Calu3 (cell line): Measurements from ENCODE around the gene OR1N1. TPM values are rescaled to one million over a fixed set of nuclear protein-coding genes. Genes with fewer than 3 reads are reported as not detected.

ENCODE experiments used
- BruUV-seq: library from RNA; stranded (reverse); fragments of 400-500 nt; replicated peaks from 2 replicates; lab custom pipeline; 2021; lab: Mats Ljungman, UMichigan
- CTCF ChIA-PET: fragments of 300-600 bp; sonication (Branson Sonifier 250); formaldehyde crosslinking; loops from one replicate; lab custom pipeline; 2022; ENCODE audit warnings: antibody characterized with exemption; lab: Charles Lee
- DNase-seq: peaks from one replicate; pipeline ENCODE4 v3.0.0; 2022
- H3K27ac Mint-ChIP-seq: one replicate; pipeline ENCODE4 v1.8.0; 2022; ENCODE audit warnings: mixed read lengths; ENCODE audit not compliant: unreplicated experiment
- H3K27me3 Mint-ChIP-seq: one replicate; pipeline ENCODE4 v1.8.0; 2022; ENCODE audit warnings: mixed read lengths; ENCODE audit not compliant: unreplicated experiment
- H3K36me3 Mint-ChIP-seq: one replicate; pipeline ENCODE4 v1.8.0; 2022; ENCODE audit warnings: mild to moderate bottlenecking, moderate library complexity, mixed read lengths; ENCODE audit not compliant: insufficient read depth, unreplicated experiment
- H3K4me1 Mint-ChIP-seq: one replicate; pipeline ENCODE4 v1.8.0; 2022; ENCODE audit warnings: mild to moderate bottlenecking, low read depth, mixed read lengths; ENCODE audit not compliant: unreplicated experiment
- H3K4me3 Mint-ChIP-seq: one replicate; pipeline ENCODE4 v1.8.0; 2022; ENCODE audit warnings: mild to moderate bottlenecking, low read depth, moderate library complexity, mixed read lengths; ENCODE audit not compliant: unreplicated experiment
- H3K9me3 Mint-ChIP-seq: one replicate; pipeline ENCODE4 v1.8.0; 2022; ENCODE audit warnings: low read depth, mixed read lengths; ENCODE audit not compliant: unreplicated experiment
- intact Hi-C: fragments of 100-400 bp; cut with micrococcal nuclease; formaldehyde crosslinking; loops from one replicate; pipeline ENCODE4 v1.10.0; 2022; ENCODE audit not compliant: unreplicated experiment
- total RNA-seq: library from RNA; stranded (reverse); gene quantifications from 2 replicates; pipeline ENCODE4 v1.2.3, GENCODE V29; 2022
- TF ChIP-seq, protein P1 (sequence below): fragments of 200-600 bp; IDR thresholded peaks from one replicate; pipeline ENCODE4 v1.8.0; 2022; ENCODE audit warnings: antibody characterized with exemption; ENCODE audit not compliant: unreplicated experiment

OR1N1 gene
- total RNA-seq, 1 experiment from 2014 or later: not detected

DNA sequence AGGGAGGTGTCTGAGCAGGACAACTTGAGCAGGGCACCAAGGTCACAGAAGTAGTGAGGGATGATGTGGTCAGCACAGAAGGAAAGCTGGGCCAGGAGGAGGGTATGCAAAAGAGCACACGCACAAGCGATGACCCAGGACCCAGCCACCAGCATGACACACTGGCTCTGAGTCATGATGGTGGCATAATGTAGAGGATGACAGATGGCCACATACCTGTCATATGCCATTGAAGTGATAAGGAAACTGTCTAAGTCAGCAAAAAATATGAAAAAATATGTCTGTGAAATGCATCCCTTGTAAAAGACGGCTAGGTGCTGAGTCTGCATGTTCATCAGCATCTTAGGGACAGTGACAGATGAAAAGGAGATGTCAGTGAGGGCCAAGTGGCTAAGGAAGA, 49.7 kb downstream of the OR1N1 start:
- CTCF ChIA-PET: no interaction called here
- H3K27ac Mint-ChIP-seq: no peak overlapping the region
- intact Hi-C loops: no loop called here
- H3K4me1 Mint-ChIP-seq: peaks cover 8% of the 10 kb centered on the region
- TF ChIP-seq, protein P1, sequence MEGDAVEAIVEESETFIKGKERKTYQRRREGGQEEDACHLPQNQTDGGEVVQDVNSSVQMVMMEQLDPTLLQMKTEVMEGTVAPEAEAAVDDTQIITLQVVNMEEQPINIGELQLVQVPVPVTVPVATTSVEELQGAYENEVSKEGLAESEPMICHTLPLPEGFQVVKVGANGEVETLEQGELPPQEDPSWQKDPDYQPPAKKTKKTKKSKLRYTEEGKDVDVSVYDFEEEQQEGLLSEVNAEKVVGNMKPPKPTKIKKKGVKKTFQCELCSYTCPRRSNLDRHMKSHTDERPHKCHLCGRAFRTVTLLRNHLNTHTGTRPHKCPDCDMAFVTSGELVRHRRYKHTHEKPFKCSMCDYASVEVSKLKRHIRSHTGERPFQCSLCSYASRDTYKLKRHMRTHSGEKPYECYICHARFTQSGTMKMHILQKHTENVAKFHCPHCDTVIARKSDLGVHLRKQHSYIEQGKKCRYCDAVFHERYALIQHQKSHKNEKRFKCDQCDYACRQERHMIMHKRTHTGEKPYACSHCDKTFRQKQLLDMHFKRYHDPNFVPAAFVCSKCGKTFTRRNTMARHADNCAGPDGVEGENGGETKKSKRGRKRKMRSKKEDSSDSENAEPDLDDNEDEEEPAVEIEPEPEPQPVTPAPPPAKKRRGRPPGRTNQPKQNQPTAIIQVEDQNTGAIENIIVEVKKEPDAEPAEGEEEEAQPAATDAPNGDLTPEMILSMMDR: no peak
- DNase-seq: no peak
- no peaks in the 10 kb centered on the region for H3K36me3 Mint-ChIP-seq
- no peak overlapping the region for H3K4me3 Mint-ChIP-seq
- H3K9me3 Mint-ChIP-seq: no peaks in the 10 kb centered on the region
- H3K27me3 Mint-ChIP-seq: peaks cover 71% of the 10 kb centered on the region
- BruUV-seq: no TSS peak

Other genes with a start within 250 kb of the OR1N1 start
- gene PTGS1, start 156.3 kb downstream of the OR1N1 start, total RNA-seq: 0.66 and 0.71 TPM in 2 replicates
- gene OR1J1, start 49.4 kb downstream of the OR1N1 start, total RNA-seq: not detected in 2 replicates
- gene OR1J2, start 16.5 kb downstream of the OR1N1 start, total RNA-seq: not detected in 2 replicates
- not detected in 2 replicates for gene OR1J4, start 8.2 kb downstream of the OR1N1 start, total RNA-seq
- gene OR1N2, start 25.8 kb upstream of the OR1N1 start, total RNA-seq: not detected in 2 replicates
- not detected in 2 replicates for gene OR1L8, start 56.1 kb upstream of the OR1N1 start, total RNA-seq
- not detected in 2 replicates for gene OR1Q1, start 87.4 kb upstream of the OR1N1 start, total RNA-seq
- not detected in 2 replicates for gene OR1B1, start 130.3 kb upstream of the OR1N1 start, total RNA-seq
- gene OR1L1, start 134.4 kb upstream of the OR1N1 start, total RNA-seq: not detected in 2 replicates
- gene OR1L3, start 147.8 kb upstream of the OR1N1 start, total RNA-seq: not detected in 2 replicates
- gene OR1L4, start 196.7 kb upstream of the OR1N1 start, total RNA-seq: not detected in 2 replicates
- not detected in 2 replicates for gene OR1L6, start 215.0 kb upstream of the OR1N1 start, total RNA-seq